ENCODE measurements around the gene MRPL47.

The MRPL47 gene

DNA sequence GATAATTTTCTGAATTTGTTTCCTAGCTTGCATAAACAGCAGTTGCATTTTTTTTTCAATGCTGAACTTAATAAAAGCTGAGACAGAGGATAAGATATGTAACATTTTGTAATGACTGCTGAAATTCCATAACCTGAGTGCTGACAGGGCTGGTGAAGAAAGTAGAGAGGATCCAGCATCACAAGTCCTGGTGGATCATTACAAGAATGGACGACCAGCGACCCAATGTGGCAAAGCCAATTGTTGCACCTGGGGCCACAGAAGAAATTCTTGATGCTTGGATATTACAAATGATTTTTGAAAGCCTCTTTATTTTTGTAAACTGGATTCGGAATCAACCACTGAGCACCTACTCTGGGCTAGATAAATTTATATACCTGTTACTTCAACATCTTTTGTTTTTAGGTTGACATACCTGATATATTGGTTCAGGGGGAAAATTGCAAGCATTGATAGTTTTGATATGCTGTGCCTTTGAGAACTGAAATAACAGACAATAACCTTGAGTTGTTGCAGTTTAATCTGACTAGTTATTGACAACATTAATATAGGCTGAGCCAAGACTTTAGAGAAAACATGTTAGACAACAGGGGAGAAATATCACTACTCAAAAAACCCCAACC, 45.6 kb downstream of the MRPL47 start:
- H3K4me3 ChIP-seq (ENCODE audit: low read depth, low read length) = no peak overlapping the region
- DNase-seq (ENCODE audit: low read depth) = peak; percentile 94
- TF ChIP-seq, protein P1, sequence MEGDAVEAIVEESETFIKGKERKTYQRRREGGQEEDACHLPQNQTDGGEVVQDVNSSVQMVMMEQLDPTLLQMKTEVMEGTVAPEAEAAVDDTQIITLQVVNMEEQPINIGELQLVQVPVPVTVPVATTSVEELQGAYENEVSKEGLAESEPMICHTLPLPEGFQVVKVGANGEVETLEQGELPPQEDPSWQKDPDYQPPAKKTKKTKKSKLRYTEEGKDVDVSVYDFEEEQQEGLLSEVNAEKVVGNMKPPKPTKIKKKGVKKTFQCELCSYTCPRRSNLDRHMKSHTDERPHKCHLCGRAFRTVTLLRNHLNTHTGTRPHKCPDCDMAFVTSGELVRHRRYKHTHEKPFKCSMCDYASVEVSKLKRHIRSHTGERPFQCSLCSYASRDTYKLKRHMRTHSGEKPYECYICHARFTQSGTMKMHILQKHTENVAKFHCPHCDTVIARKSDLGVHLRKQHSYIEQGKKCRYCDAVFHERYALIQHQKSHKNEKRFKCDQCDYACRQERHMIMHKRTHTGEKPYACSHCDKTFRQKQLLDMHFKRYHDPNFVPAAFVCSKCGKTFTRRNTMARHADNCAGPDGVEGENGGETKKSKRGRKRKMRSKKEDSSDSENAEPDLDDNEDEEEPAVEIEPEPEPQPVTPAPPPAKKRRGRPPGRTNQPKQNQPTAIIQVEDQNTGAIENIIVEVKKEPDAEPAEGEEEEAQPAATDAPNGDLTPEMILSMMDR (conservative IDR thresholded peaks at IDR 0.05; ENCODE audit: low read depth, low read length) = peak; percentile 95

DNA sequence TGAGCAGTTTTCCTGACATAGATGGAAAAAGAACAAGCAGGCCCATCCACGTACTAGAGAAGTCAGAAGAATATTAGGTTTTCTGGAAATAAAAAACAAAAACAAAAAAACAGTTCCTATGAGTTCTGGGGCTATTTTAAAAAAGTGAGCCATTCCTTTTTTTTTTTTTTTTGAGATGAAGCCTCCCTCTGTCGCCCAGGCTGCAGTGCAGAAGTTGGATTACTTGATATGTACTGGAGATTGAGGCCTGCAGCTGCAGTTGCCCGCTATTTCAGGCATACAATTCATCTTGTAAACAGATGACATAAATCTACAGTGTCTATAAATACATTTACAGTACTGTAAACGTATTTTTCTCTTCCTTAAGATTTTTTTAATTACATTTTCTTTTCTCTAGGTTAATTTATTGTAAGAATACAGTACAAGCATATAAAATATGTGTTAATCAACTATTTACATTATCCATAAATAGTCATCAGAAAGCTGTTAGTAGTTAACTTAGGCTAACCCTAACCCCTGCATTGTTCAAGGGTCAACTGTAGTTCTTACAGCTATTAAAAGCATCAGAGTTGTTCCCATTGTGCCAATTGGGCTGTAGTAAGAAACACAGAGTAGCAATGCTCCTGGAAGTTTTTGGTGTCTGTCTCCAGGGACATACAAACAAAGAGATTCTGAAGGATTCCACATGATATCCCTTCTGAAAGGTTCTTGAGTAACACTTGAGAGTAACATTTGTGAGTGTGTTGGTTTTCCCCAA, 52.9 kb downstream of the MRPL47 start:
- no peak overlapping the region for H3K4me3 ChIP-seq (ENCODE audit: low read depth, low read length)
- TF ChIP-seq, protein P1 (conservative IDR thresholded peaks at IDR 0.05; ENCODE audit: low read depth, low read length) = no peak
- no peak for DNase-seq (ENCODE audit: low read depth)

DNA sequence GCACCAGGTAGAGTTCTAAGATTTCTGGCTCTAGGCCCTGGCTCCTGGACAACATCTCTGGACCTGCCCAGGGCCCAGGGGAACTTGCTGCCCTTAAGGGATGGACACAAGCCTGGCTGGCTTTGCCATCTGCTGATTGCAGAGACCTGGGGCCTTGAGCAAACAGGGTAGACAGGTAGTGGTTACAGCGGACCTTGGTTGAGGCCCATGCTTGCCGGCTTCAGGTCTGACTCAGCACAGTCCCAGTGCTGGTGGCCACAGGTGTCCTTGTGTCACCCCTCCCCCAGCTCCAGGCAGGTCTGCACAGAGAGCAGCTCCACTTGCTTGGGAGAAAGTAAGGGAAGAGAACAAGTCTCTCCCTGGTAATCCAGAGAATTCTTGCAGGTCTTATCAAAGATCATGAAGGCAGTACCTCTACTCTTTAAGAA, 57.6 kb downstream of the MRPL47 start:
- TF ChIP-seq, protein P1 (conservative IDR thresholded peaks at IDR 0.05; ENCODE audit: low read depth, low read length) = no peak
- no peak overlapping the region for H3K4me3 ChIP-seq (ENCODE audit: low read depth, low read length)
- DNase-seq (ENCODE audit: low read depth) = no peak

DNA sequence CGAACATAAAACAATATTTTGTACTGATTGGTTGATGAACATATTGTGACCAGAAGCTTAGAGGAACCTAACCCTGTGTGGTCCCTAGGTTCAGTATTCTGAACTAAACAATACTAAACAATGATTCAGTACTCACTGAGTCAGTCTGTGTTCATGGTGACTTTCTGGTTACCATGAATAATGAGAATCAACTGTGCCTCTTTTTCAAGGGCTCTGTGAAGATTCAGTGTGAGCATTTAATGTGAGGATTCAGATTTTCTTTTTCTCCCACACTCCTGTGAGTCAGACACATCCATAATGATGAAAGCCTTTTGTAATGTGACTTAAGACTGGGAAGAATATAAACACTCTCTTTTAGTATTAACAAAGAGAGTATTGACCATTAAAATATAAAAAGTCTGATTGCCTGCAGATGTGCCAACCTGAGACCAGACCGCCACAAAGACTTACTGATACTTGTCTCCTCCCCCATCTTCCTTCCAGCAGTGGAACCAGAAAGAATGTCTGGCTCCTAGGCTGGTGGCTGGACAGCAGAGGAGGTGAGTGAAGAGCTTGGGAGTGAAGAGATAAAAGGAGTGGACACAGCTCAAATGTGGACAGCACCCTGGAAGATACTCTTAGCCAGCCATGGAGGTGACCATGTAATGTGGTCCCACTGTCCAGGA, 59.3 kb downstream of the MRPL47 start:
- TF ChIP-seq, protein P1 (conservative IDR thresholded peaks at IDR 0.05; ENCODE audit: low read depth, low read length) = no peak
- H3K4me3 ChIP-seq (ENCODE audit: low read depth, low read length) = no peak overlapping the region
- DNase-seq (ENCODE audit: low read depth) = peak; percentile 56

DNA sequence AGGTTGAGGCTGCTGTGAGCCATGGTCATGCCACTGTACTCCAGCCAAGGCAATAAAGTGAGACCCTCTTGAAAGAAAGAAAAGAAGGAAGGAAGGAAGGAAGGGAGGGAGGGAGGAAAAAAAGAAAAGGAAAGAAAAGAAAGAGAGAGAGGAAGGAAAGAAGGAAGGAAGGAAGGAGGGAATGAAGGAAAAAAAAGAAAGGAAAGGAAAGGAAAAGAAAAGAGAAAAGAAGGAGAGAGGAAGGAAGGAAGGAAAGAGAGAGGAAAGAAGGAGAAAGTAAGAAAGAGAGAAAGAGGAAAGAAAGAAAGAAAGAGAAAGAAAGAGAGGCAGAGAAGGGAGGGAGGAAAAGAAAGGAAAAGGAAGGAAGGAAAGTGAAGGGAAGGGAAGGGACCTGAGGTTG, 62.1 kb downstream of the MRPL47 start:
- DNase-seq (ENCODE audit: low read depth) = no peak
- TF ChIP-seq, protein P1 (conservative IDR thresholded peaks at IDR 0.05; ENCODE audit: low read depth, low read length) = no peak
- no peak overlapping the region for H3K4me3 ChIP-seq (ENCODE audit: low read depth, low read length)

DNA sequence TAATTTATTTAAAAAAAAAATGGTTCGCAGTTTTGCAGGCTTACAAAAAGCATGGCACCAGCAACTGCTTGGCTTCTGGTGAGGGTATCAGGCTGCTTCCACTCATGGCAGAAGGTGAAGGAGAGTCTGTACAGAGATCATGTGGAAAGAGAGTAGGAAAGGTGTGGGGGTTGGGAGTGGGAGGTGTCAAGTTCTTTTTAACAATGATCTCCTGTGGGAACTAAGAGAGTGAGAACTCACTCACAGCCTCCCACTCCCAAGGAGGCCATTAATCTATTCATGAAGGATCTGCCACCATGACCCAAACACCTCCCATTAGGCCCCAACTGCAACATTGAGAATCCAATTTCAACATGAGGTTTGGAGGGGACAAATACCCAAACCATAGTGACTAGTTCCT, 62.8 kb downstream of the MRPL47 start:
- H3K4me3 ChIP-seq (ENCODE audit: low read depth, low read length) = no peak overlapping the region
- TF ChIP-seq, protein P1 (conservative IDR thresholded peaks at IDR 0.05; ENCODE audit: low read depth, low read length) = no peak

More for the DNA sequence above, 62.8 kb downstream of the MRPL47 start:
- DNase-seq (ENCODE audit: low read depth) = no peak

Measured in choroid plexus epithelial cell (primary cell).